Kidney epithelial cell (primary cell): ENCODE measurements around the gene PRRT1B. TPM values are rescaled to one million over a fixed set of nuclear protein-coding genes. Genes with fewer than 3 reads are reported as not detected.

Experiments
- DNase-seq: peaks from one replicate; pipeline ENCODE4 v3.0.0-alpha.2; 2010; ENCODE audit warnings: low read depth
- H3K27me3 ChIP-seq: 2 replicates; pipeline ENCODE4 v1.6.0; 2011; ENCODE audit warnings: low read length; ENCODE audit not compliant: control insufficient read depth, insufficient read depth
- H3K36me3 ChIP-seq: 2 replicates; pipeline ENCODE4 v1.5.1; 2011; ENCODE audit warnings: low read length; ENCODE audit not compliant: control insufficient read depth, insufficient read depth
- H3K4me3 ChIP-seq: 2 replicates; pipeline ENCODE4 v1.5.1; 2011; ENCODE audit warnings: low read depth, mild to moderate bottlenecking, control low read depth, low read length
- CTCF ChIP-seq: IDR thresholded peaks from 2 replicates; pipeline ENCODE4 v1.5.1; 2011; ENCODE audit warnings: mild to moderate bottlenecking, moderate library complexity, low read length, control low read depth, inconsistent platforms; ENCODE audit not compliant: insufficient read depth, poor library complexity, severe bottlenecking
- total RNA-seq: library from RNA; depleted of rRNA; stranded (reverse); fragments of >200 nt; gene quantifications from 2 replicates; pipeline ENCODE4 v1.2.3, GENCODE V29; 2015

PRRT1B gene
- total RNA-seq, 1 donor from 2014 or later, result not detected

GRCh38 chr9:131580358-131580757, 35.0 kb downstream of the PRRT1B start:
- TF ChIP-seq CTCF, result no peak
- Histone ChIP-seq H3K4me3 (no peak overlapping the region), H3K27me3 (no peaks in the 10 kb centered on the region), H3K36me3 (no peaks in the 10 kb centered on the region)
- no peak for DNase-seq

GRCh38 chr9:131582056-131582455, 36.7 kb downstream of the PRRT1B start:
- TF ChIP-seq CTCF, result no peak
- H3K4me3 ChIP-seq, result no peak overlapping the region
- no peak for DNase-seq
- no peaks in the 10 kb centered on the region for H3K27me3 ChIP-seq
- H3K36me3 ChIP-seq, result no peaks in the 10 kb centered on the region

GRCh38 chr9:131582466-131583336, 37.4 kb downstream of the PRRT1B start:
- DNase-seq, result no peak
- H3K4me3 ChIP-seq, result no peak overlapping the region
- no peaks in the 10 kb centered on the region for H3K27me3 ChIP-seq
- no peaks in the 10 kb centered on the region for H3K36me3 ChIP-seq
- no peak for TF ChIP-seq CTCF

GRCh38 chr9:131583337-131583645, 38.0 kb downstream of the PRRT1B start:
- no peak overlapping the region for H3K4me3 ChIP-seq
- no peaks in the 10 kb centered on the region for H3K36me3 ChIP-seq
- no peak for TF ChIP-seq CTCF
- no peak for DNase-seq
- no peaks in the 10 kb centered on the region for H3K27me3 ChIP-seq

- Histone ChIP-seq H3K4me3 (no peak overlapping the region), H3K36me3 (no peaks in the 10 kb centered on the region)
- no peak for DNase-seq
Measured at GRCh38 chr9:131583836-131584555, 38.7 kb downstream of the PRRT1B start.

More at GRCh38 chr9:131583836-131584555, 38.7 kb downstream of the PRRT1B start:
- no peaks in the 10 kb centered on the region for H3K27me3 ChIP-seq
- no peak for TF ChIP-seq CTCF
